GM19455 (cell line): ENCODE measurements around the gene JMJD1C.

ENCODE experiments used
- ATAC-seq: cut with Tn5 transposase; IDR thresholded peaks from one replicate; pipeline ENCODE4 v1.9.1; 2021; ENCODE audit not compliant: unreplicated experiment

Gene JMJD1C

GRCh38 chr10:63140077-63140476 lies 325.7 kb downstream of the JMJD1C start:
- no peak for ATAC-seq

DNA sequence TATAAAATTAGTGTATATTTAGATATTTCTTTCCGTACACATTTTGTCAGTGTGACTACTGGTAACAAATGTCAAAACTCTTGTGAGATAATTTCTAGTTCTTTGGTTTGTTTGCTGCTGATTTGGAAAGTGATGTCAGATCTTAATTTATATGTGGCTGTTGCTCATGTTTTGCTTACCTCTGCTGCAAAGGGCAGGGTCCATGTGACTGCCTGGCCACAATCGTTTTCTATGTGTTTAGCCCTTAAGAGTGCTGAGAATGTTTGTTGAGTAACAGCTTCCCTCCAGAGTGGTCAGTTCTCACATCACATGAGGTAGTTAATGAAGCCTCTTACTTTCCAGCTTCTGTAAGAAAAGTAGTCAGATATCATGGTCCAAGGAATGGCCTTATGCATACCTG lies 328.5 kb downstream of the JMJD1C start:
- no peak for ATAC-seq

- ATAC-seq, result no peak
Observed at GRCh38 chr10:63133821-63134557, 331.8 kb downstream of the JMJD1C start.

- peak; percentile 96 for ATAC-seq
Observed at GRCh38 chr10:63133056-63133820, 332.5 kb downstream of the JMJD1C start, which contains the start of gene NRBF2. Gene NRBF2, plus strand, starts transcription at chr10:63133328. Its CDS starts 143 bp downstream, at chr10:63133471.

DNA sequence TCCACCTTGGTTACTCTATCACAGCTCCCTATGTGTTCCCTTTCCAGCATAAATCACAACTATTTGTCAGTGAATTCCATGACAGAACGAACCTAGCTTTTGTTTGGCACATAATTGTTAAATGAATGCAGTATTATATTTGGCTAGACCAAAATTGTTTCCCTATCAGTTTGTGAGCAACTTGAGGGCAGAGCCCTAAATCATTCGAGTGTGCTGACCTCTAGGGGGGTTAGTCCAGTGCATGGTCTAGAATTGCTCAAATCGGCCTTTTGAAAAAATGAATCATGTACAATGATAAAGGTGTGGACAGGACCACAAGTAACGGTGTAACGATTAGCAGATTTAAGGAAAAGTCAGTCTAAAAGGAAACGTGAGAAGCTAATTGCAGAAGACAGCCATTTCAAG lies 333.1 kb downstream of the JMJD1C start:
- no peak for ATAC-seq

GRCh38 chr10:63129888-63130287 lies 335.9 kb downstream of the JMJD1C start:
- ATAC-seq, result no peak

GRCh38 chr10:63128443-63128842 lies 337.3 kb downstream of the JMJD1C start:
- ATAC-seq, result no peak

GRCh38 chr10:63125459-63125858 lies 340.3 kb downstream of the JMJD1C start:
- no peak for ATAC-seq

GRCh38 chr10:63123727-63124362 lies 341.9 kb downstream of the JMJD1C start:
- no peak for ATAC-seq

DNA sequence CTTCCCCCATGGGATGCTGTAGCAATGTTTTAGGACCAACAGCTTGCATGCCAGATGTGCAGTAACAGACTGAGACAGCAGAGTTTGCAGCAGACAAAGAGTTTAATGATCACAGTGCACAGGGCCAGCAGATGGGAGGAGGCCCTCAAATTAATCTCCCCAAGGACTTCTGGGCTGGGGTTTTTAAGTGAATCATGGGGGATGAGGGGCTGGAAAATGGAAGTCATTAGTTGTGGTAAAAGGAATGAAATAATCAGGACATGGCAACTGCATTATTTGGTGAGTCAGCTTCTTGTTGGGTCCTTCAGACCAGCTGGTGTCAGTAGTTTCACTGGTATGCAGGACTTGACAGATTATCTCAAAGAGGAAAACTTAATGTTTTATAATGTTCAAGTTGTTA lies 345.2 kb downstream of the JMJD1C start:
- no peak for ATAC-seq

DNA sequence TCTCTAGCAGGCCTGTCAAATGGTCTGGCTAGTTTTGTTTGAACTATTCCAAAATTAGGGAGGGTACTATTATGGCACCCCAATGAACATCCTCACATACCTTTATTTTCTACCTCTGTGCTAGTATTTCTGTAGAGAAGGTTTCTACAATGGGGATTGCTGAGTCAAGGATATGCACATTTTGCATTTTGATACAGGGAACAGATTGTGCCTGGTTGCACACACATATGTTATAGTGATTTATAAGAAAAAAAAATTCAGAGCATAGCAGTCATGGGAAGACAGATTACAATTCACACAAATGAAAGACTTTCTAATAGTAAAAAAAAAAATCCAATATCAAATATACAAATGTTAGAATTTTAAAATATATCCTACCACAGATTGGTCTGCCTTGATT lies 346.7 kb downstream of the JMJD1C start:
- no peak for ATAC-seq
